Bronchial epithelial cell (primary cell): ENCODE data around the gene DPF3. TPM values are rescaled to one million over a fixed set of nuclear protein-coding genes. Genes with fewer than 3 reads are reported as not detected.

ENCODE experiments used
- DNase-seq: peaks from one replicate; pipeline ENCODE4 v3.0.0-alpha.2; 2010; ENCODE audit warnings: low read depth
- FAIRE-seq: peaks from 2 replicates; lab custom pipeline; 2011; peaks lifted over from hg19 to GRCh38; lab: Jason Lieb, UNC
- H3K27me3 ChIP-seq: 2 replicates; pipeline ENCODE4 v1.5.1; 2011; ENCODE audit warnings: low read length; ENCODE audit not compliant: control insufficient read depth, insufficient read depth
- H3K36me3 ChIP-seq: 2 replicates; pipeline ENCODE4 v1.5.1; 2011; ENCODE audit warnings: low read length; ENCODE audit not compliant: control insufficient read depth, insufficient read depth
- H3K4me3 ChIP-seq: 2 replicates; pipeline ENCODE4 v1.5.1; 2011; ENCODE audit warnings: mild to moderate bottlenecking, low read depth, low read length, control low read depth
- CTCF ChIP-seq: IDR thresholded peaks from 2 replicates; pipeline ENCODE4 v1.5.1; 2011; ENCODE audit warnings: mild to moderate bottlenecking, moderate library complexity, low read length, control low read depth, inconsistent platforms; ENCODE audit not compliant: insufficient read depth, severe bottlenecking
- total RNA-seq: library from RNA; depleted of rRNA; stranded (reverse); fragments of >200 nt; gene quantifications from 2 replicates; pipeline ENCODE4 v1.2.1, GENCODE V29; 2014

Gene DPF3
- total RNA-seq, 1 donor from 2014 or later = not detected

- peaks cover 2% of the 10 kb centered on the region for H3K27me3 ChIP-seq
- H3K4me3 ChIP-seq = no peak overlapping the region
- DNase-seq = no peak
- no peak for TF ChIP-seq CTCF
- no peaks in the 10 kb centered on the region for H3K36me3 ChIP-seq
- FAIRE-seq = no peak
Measured at GRCh38 chr14:72721083-72721482, 172.8 kb downstream of the DPF3 start.

GRCh38 chr14:72717220-72717619 lies 176.7 kb downstream of the DPF3 start:
- FAIRE-seq (no peak), DNase-seq (no peak)
- no peak overlapping the region for H3K4me3 ChIP-seq
- H3K27me3 ChIP-seq = no peaks in the 10 kb centered on the region
- no peaks in the 10 kb centered on the region for H3K36me3 ChIP-seq
- TF ChIP-seq CTCF = no peak

GRCh38 chr14:72716476-72716875 lies 177.4 kb downstream of the DPF3 start:
- no peak for TF ChIP-seq CTCF
- DNase-seq (no peak), FAIRE-seq (no peak)
- H3K36me3 ChIP-seq = no peaks in the 10 kb centered on the region
- no peak overlapping the region for H3K4me3 ChIP-seq
- no peaks in the 10 kb centered on the region for H3K27me3 ChIP-seq

GRCh38 chr14:72715850-72716228 lies 178.1 kb downstream of the DPF3 start:
- H3K36me3 ChIP-seq = no peaks in the 10 kb centered on the region
- H3K27me3 ChIP-seq = no peaks in the 10 kb centered on the region
- FAIRE-seq (no peak), DNase-seq (no peak)
- no peak overlapping the region for H3K4me3 ChIP-seq
- TF ChIP-seq CTCF = no peak

GRCh38 chr14:72715215-72715849 lies 178.6 kb downstream of the DPF3 start:
- no peak for TF ChIP-seq CTCF
- no peak for FAIRE-seq
- H3K27me3 ChIP-seq = no peaks in the 10 kb centered on the region

GRCh38 chr14:72714871-72715214 lies 179.1 kb downstream of the DPF3 start:
- Histone ChIP-seq H3K36me3 (no peaks in the 10 kb centered on the region), H3K27me3 (no peaks in the 10 kb centered on the region), H3K4me3 (no peak overlapping the region)
- DNase-seq = no peak
- FAIRE-seq = no peak
- no peak for TF ChIP-seq CTCF

More at GRCh38 chr14:72715215-72715849, 178.6 kb downstream of the DPF3 start:
- DNase-seq = no peak
- Histone ChIP-seq H3K36me3 (no peaks in the 10 kb centered on the region), H3K4me3 (no peak overlapping the region)
